ENCODE results near the gene TSHZ1. TPM values are rescaled to one million over a fixed set of nuclear protein-coding genes. Genes with fewer than 3 reads are reported as not detected.

The TSHZ1 gene
- total RNA-seq, 1 experiment from 2014 or later, result 7.3 TPM

Other genes with a start within 250 kb of the TSHZ1 start
- 11.8 and 17.1 TPM in 2 replicates for gene PTGR3, start 1.7 kb upstream of the TSHZ1 start, total RNA-seq (2014; rRNA removed)
- gene SMIM21, start 216.9 kb downstream of the TSHZ1 start, total RNA-seq (2014; rRNA removed), result not detected in 2 replicates